Mesenteric fat pad (tissue), 1 donor: ENCODE results near the gene DAAM2. TPM values are rescaled to one million over a fixed set of nuclear protein-coding genes. Genes with fewer than 3 reads are reported as not detected.

ENCODE experiments used
- DNase-seq: peaks from one replicate; pipeline ENCODE4 v3.0.0-alpha.2; 2020; ENCODE audit warnings: low spot score
- total RNA-seq: library from RNA; stranded (reverse); fragmentation: NEBNext Ultra II Directional; extraction: Animal tissue kit (Norgen Biotek cat#: 25700); gene quantifications from one replicate; pipeline ENCODE4 v1.2.1, GENCODE V29; 2021
- donor health status: DM: yes; HTN: yes; CAD: no.

Gene DAAM2
- total RNA-seq, 1 donor from 2014 or later, result 83.8 TPM

DNA sequence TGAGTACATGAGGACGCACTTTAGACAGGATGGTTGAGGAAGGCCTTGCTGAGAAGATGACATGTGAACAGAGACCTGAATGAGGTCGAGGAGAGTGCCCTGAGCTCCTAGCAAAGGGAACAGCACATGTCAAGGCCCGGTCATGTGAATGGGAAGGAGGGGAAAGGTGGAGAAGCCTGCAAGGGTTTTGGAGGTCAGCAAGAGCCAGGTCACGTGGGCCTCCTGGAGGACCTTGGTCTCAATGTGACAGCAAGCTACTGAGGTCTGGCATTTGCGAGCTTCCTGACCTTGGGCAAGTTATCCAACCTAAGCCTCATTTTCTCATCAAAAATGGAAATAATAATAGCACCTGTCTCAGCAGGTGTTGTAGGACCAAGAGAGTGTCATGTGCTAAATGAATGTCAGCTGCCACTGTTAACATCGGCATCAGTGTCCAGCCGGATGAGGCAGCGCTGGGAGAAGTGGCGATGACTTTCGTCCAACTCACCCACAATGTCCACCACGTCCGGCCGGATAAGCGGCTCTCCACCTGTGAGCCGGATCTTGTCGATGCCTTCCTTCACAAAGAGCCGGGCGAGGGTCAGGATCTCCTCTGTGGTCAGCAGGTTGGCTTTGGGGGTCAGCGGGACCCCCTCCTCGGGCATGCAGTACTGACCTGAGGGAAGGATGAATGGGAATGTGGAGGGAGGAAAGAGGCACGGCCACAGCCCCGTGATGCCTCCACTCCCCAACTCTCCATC, 133.2 kb downstream of the DAAM2 start:
- DNase-seq, result no peak

GRCh38 chr6:39925931-39926290, 133.7 kb downstream of the DAAM2 start:
- no peak for DNase-seq

DNA sequence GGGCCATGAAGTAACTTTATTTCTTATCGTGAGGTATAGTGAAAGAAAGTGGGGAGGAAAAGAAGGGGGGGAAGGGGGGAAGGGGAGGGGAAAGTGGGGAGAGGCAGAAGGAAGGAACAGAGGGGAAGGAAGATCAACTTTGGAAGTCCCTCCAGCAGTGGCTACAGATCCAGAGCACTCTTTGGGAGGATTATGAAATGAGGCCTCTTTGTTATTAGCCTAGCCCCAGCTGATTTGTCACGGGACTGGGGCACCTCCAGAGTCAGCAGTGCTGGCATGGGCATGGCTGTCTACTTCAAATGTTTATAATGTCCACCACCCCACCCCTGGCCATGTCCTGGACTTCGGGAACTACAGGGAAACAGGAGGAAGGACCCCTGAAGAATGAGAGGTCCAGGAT, 134.5 kb downstream of the DAAM2 start:
- no peak for DNase-seq

DNA sequence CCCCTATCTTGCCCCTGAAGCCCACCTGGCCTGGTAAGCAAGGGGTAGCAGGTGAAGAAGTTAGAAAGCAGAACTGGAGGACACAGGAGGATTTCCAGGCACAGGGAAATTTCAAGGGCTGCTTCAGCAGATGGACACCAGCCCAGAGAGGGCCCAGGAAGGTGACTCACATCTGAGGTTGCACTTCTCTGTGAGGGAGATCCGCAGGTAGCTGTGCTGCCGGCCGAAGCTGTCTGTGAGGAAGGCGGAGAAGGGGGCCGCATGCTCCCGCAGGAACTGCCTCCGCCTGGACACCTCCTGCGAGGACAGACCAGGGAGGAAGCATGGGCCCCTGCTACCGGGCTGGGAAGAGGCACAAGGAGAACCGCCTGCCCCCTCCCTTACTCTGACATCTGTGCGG, 135.0 kb downstream of the DAAM2 start:
- DNase-seq, result no peak

DNA sequence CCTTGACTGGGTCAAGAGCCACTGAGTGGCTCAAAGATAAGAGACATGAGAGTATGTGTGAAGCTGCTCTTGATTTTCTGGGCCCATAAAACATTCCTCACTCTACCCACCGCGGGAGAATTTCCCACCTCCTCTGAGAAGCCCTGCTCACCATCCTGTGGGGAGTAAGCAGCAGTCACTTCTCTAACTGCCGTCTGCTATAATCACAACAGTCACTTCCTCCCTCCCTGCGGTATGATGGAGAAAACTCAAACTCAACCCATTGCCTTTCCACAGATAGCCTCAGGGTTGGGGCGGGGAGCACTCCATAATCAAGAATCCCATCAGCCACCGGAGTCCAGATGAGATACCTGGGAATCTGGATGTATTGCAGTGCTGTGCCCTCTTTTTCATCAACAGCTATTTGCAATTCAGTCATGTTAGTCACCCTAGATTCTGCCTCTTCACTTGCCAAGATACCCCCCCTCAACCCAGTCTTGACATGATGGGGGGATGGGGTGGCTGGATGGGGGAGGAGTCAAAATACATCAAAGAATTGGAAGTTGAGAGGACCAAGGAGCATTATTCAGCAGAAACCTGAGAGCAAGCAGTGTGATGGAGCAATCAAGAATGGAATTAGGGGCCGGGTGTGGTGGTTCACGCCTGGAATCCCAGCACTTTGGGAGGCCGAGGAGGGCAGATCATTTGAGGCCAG, 137.0 kb downstream of the DAAM2 start:
- no peak for DNase-seq

GRCh38 chr6:39929733-39930461, 137.7 kb downstream of the DAAM2 start:
- no peak for DNase-seq

DNA sequence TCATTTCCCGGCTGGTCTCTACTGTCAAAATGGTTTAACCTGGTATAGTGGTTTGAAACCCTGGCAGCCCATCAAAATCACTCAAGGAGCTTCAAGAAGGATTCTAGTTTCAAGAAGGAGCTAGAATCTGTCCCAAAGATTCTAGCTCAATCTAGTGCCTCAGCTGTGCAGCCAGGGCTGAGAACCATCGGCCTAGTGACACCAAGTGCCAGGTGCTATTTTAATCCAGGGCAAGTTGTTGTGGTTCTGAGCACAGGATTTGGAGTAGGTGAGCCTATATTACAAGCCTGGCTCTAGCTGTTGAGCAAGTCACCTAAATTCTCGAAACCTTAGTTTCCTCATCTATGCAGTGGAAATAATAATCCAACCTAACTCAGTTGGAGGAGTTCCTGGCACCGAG, 138.4 kb downstream of the DAAM2 start:
- no peak for DNase-seq

- no peak for DNase-seq
These were observed 139.4 kb downstream of the DAAM2 start for GRCh38 chr6:39931607-39932006.

DNA sequence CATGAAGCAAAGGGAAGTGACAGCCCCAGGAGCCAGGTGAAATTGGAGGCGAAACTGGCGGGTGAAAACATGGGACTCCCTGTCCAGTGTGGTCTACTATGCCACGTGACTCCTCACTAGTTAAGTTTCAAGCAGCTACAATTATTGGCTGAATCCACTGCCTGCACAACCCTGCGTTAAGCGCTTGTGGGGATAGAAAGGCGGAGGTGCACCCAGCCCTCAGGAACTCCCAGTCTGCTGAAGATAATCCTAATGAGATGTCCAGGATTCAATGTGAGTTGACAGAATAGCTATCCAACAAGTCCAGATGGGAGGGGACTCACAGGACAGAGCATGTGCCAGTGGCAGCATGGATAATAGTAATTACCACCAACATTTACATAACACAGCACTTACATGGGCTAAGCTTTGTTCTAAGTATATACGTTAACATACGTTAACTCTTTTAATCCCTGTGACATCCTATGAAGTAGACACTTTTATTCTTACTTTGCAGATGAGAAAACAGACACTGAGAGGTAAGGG, 140.3 kb downstream of the DAAM2 start:
- no peak for DNase-seq

DNA sequence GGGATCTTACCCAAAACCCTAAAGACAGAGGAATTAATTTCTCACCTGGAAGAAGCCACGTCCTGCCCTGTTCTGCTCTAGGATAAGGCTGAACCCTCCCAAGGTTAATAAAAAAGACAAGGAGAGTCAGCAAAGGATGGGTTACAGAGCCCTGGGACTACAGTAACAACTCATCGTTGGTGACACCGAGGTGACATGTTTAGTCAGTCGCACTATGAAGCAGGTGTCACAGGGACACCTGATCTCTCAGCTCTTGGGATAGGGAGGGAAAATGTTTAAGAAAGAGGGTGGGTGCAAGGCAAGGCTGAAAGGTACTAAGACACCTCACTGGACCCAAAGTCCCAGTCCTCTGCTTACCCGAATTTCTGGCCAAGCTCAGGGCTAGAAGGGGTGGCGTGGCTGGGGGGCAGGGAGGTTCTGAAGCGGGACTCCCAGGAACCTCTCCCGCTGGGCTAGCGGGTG, 141.5 kb downstream of the DAAM2 start:
- no peak for DNase-seq

GRCh38 chr6:39934131-39934757, 142.1 kb downstream of the DAAM2 start, which contains the start of gene MOCS1:
TSS of gene MOCS1 (minus strand) at chr6:39934462. CDS start at chr6:39934417, 45 bp downstream.
- peak; percentile 95 for DNase-seq

DNA sequence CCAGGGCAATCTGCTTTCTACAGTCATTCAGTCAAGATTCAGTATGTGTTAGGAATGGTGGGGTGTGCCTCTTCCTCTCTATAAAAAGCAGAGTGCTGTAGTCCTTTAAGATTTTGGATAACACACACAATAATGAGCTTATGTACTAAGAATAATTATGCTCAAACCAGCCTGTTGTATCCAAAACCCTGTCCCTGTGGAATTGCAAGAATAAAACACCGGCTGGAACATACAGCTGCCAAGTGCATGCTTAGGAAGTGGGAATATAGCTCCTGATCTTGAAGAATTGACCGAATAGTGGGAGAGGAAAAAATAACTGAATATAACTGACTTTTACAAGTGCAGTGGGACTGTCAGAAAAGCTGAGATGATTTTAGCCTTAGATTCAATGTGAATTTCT, 143.1 kb downstream of the DAAM2 start:
- DNase-seq, result no peak

DNA sequence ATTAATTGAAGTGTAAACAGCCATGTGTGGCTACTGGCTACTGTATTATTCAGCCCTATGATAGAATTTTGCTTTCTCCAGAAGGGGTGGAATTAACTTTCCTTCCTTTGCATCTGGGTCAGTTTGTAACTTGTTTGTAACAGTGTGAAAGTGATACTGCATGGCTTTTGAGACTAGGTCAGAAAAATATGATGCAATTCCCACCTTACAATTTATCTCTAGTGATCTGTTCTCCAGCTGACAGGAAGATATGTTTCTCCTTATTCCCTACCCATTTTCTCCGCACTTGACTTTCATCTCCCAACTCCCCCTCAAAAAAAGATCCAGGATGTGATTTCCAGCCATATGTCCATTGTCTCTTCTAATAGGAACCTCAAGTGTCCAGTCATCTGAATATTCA, 144.7 kb downstream of the DAAM2 start:
- DNase-seq, result no peak

DNA sequence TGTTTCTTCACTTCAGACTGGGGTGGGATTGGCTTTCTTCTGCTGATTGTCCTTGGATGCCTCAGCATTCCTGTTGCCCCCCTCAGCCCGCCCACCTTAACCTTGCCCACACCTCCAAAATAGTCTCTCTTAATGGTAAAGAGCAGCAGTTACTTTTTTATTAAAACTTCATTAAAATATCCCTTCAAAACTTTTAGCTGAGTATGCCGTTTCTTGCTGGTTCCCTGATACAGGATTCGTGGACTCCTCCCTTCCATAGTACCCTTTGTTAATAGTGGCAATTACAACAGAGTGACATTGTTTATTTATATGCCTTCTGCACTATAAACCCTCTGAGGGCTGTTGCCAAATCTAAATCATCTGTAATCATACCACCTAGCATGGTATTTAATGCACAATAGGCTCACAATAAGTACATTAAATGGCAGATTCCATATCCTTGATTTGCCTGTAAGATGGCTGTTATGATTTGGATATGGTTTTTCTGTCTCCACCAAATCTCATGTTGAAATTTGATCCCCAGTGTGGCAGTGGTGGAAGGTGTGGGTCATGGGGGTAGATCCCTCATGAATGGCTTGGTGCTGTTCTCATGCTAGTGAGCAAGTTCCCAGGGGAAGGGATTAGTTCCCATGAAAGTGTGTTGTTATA, 145.6 kb downstream of the DAAM2 start:
- DNase-seq, result no peak

GRCh38 chr6:39938773-39939654, 146.8 kb downstream of the DAAM2 start:
- DNase-seq, result no peak

DNA sequence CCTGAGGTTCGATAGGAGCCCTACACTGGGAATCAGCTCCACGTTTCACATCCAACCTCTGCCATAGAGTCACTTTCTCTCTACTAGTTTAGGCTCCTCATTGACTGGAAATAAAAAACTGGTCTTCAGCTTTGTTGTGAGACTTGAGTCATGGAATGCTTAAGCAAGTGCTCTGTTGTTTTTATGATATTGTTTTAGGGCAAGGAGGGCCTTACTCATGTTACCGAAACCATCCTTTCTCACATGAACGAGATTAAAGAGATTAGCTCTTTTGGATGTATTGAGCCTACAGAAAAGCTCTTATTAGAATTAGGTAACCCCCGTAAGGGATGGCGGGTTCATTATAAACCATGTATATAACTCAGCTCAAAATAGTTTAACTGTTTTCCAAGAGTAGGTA, 149.0 kb downstream of the DAAM2 start:
- no peak for DNase-seq

- no peak for DNase-seq
These were observed 149.6 kb downstream of the DAAM2 start for GRCh38 chr6:39941820-39942219.

GRCh38 chr6:39942903-39943580, 150.9 kb downstream of the DAAM2 start:
- DNase-seq, result no peak

- DNase-seq, result no peak
These were observed 153.4 kb downstream of the DAAM2 start for GRCh38 chr6:39945626-39946025.
